Lower leg skin (tissue), 4 donors: ENCODE data around the gene EPHA10. TPM values are rescaled to one million over a fixed set of nuclear protein-coding genes. Genes with fewer than 3 reads are reported as not detected.
A peak's percentile ranks its signal among the peaks of the same experiment; 100 is the strongest.

Experiments
- DNase-seq, 2 donors: peaks; one replicate each; pipeline ENCODE4 v3.0.0-alpha.2; 2019; ENCODE audit warnings: low spot score in 2 of 2
- H3K4me3 ChIP-seq: fragments of 200-600 bp; sonication (generic); 2 replicates; pipeline ENCODE4 v1.5.1; 2017; ENCODE audit warnings: mild to moderate bottlenecking, low read depth; ENCODE audit not compliant: poor library complexity, severe bottlenecking
- POLR2A ChIP-seq, 2 donors: fragments of 450-650 bp; IDR thresholded peaks; one replicate each; pipeline ENCODE4 v1.6.1; 2016 to 2017; ENCODE audit warnings: antibody characterized with exemption in 2 of 2, mild to moderate bottlenecking in 1 of 2, moderate library complexity in 1 of 2
- WGBS, 2 donors: methylation state at CpG; one replicate each; pipeline ENCODE4 v1.1.5; 2018; 5-methylcytosine and 5-hydroxymethylcytosine counted together
- intact Hi-C: fragments of 100-400 bp; cut with DNase I; formaldehyde crosslinking; loops from one replicate; pipeline ENCODE4 v1.15.0; 2023; ENCODE audit warnings: low total_unique reads
- total RNA-seq, 4 donors: library from RNA; depleted of rRNA; stranded (reverse); fragments of >200 nt; gene quantifications; one replicate each; pipeline ENCODE4 v1.1.0, GENCODE V29; 2016
- TF ChIP-seq, protein P1 (sequence below), 3 donors: fragments of 450-650 bp; IDR thresholded peaks; one replicate each; pipeline ENCODE4 v1.5.1; 2016; ENCODE audit warnings: antibody characterized with exemption in 3 of 3, mild to moderate bottlenecking in 3 of 3, moderate library complexity in 2 of 3

The EPHA10 gene
- total RNA-seq, 4 donors from 2014 or later = 0.37 to 1.5 TPM; not detected in 2

DNA sequence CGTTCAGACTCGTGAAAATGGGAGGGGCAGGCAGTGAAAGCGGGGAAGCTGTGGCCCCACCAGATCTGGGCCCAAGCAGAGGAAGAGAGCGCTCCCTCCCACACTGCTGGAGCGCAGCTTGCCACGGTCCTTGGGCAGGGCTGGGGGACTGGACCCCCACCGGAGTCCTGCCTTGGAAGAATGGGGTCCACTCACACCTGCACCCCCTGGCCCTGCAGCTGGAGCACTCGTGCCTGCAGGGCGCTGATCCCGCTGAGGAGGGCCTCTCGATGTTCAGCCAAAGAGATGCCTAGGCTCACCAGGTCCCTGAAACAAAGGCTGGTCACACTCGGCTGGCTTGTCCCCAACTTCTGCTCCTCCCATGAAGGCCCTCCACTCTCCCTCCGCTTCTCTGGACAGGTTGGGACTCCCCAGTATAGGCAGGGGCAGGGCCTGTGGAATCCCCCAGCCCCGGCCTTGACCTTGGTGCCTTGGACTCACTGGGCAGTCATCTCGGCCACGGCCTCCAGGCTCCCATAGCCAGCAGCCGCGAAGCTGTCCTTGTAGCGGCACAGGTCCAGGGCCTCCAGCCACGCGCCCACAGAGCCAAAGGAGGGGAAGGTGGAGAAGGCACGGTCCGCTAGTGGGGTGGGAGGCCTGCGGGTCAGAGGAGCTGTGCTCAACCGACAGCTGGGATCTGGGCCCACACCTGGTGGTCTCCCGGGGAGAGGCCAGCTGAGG is 46.6 kb downstream of the EPHA10 start:
- WGBS, 2 donors = 75 to 78% methylated on average over 25 to 26 of the region's 26 CpGs
- intact Hi-C loops = no loop called here
- TF ChIP-seq POLR2A (IDR thresholded peaks at IDR 0.05) = no peak
- TF ChIP-seq, protein P1, sequence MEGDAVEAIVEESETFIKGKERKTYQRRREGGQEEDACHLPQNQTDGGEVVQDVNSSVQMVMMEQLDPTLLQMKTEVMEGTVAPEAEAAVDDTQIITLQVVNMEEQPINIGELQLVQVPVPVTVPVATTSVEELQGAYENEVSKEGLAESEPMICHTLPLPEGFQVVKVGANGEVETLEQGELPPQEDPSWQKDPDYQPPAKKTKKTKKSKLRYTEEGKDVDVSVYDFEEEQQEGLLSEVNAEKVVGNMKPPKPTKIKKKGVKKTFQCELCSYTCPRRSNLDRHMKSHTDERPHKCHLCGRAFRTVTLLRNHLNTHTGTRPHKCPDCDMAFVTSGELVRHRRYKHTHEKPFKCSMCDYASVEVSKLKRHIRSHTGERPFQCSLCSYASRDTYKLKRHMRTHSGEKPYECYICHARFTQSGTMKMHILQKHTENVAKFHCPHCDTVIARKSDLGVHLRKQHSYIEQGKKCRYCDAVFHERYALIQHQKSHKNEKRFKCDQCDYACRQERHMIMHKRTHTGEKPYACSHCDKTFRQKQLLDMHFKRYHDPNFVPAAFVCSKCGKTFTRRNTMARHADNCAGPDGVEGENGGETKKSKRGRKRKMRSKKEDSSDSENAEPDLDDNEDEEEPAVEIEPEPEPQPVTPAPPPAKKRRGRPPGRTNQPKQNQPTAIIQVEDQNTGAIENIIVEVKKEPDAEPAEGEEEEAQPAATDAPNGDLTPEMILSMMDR (IDR thresholded peaks at IDR 0.05) = no peak
- H3K4me3 ChIP-seq = no peak overlapping the region
- peak in 1 of 2 donors; percentile 72 for DNase-seq

DNA sequence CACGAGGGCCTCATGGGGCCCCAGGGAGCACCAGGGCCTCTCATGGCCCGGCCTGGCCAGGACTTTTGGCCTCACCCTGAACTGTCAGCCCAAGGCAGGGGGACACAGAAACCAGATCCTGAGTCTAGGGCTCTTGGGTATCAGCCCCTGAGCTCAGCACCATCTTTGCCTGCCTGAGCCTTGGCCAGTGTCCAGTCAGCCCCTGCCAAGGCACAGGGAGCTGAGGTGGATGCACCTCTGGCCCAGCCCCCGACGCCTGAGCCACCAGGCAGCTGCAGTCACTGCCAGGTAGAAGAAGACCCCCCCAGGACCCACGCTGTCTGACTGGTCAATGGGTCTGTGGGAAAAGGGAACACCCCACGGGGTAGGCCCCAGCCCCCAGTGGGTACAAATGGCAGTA is 47.3 kb downstream of the EPHA10 start:
- peak in 1 of 2 donors; percentile 81 for DNase-seq
- intact Hi-C loops = no loop called here
- H3K4me3 ChIP-seq = no peak overlapping the region
- WGBS, 2 donors = 80 to 88% methylated on average over 3 to 5 of the region's 6 CpGs
- TF ChIP-seq, protein P1 (IDR thresholded peaks at IDR 0.05) = no peak
- no peak for TF ChIP-seq POLR2A (IDR thresholded peaks at IDR 0.05)

DNA sequence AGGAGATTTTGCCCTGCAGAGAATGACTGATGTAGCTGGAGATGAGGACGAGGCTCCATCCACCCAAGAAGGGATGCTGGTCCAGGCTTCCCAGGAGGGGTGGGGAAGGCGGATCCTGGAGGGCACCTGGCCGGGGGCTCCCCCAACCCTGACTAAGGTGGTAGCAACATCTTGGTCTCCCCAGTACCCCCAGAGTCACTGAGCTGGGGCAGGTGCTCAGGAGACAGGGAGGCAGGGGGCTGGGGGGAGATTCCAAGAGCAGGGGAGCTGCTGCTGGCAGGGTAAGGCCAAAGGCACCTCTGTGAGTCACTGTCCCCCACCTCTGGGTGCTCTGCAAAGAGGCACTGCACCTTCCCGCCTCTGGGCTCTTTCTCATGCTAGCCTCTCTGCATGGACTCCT is 48.6 kb downstream of the EPHA10 start:
- no peak overlapping the region for H3K4me3 ChIP-seq
- TF ChIP-seq, protein P1 (IDR thresholded peaks at IDR 0.05) = no peak
- no peak for TF ChIP-seq POLR2A (IDR thresholded peaks at IDR 0.05)
- DNase-seq = peak in 1 of 2 donors; percentile 77
- intact Hi-C loops = no loop called here
- WGBS, 2 donors = 87 to 91% methylated on average over 3 to 4 of the region's 4 CpGs

DNA sequence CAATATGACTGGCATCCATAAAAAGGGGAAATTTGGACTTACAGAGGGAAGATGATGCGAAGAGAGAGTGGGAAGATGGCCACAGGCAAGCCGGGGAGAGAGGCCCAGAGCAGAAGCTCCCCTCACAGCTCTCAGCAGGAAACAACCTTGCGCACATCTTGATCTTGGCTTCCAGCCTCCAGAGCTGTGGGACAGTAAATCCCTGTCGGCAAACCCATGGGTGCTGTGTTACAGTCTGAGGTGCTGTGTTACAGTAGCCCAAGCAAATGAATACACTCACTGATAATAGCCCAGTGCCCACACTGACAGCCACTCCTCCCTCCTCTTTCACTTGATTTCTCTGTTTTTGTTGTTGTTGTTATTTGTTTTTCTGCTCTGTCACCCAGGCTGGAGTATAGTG is 50.2 kb downstream of the EPHA10 start:
- H3K4me3 ChIP-seq = no peak overlapping the region
- TF ChIP-seq, protein P1 (IDR thresholded peaks at IDR 0.05) = no peak
- no peak for TF ChIP-seq POLR2A (IDR thresholded peaks at IDR 0.05)
- WGBS, 2 donors = 84 to 88% methylated on average over 4 of the region's 4 CpGs
- intact Hi-C loops = no loop called here
- peak in 1 of 2 donors; percentile 39 for DNase-seq

DNA sequence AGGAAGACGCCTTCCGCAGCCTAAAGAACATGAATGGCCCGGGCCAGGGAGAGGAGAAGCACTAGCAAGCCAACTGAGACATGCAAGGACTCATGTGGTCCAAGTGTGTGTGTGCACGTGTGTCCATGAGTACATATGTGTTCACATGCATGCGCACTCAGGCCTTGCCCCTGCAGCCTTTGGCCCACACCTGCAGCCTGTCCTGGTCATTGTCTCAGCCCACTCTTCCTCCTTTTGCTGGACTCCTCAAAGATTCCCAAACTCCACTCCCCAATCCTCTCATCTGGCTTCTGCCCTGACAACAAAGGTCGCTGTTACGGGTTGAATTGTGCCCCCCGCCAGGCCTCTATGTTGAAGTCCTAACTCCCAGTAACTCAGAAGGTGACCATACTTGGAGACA is 50.7 kb downstream of the EPHA10 start:
- intact Hi-C loops = no loop called here
- 86 to 89% methylated on average over 8 of the region's 8 CpGs for WGBS, 2 donors
- peak in 1 of 2 donors; percentile 62 for DNase-seq
- TF ChIP-seq POLR2A (IDR thresholded peaks at IDR 0.05) = no peak
- TF ChIP-seq, protein P1 (IDR thresholded peaks at IDR 0.05) = no peak
- H3K4me3 ChIP-seq = no peak overlapping the region

DNA sequence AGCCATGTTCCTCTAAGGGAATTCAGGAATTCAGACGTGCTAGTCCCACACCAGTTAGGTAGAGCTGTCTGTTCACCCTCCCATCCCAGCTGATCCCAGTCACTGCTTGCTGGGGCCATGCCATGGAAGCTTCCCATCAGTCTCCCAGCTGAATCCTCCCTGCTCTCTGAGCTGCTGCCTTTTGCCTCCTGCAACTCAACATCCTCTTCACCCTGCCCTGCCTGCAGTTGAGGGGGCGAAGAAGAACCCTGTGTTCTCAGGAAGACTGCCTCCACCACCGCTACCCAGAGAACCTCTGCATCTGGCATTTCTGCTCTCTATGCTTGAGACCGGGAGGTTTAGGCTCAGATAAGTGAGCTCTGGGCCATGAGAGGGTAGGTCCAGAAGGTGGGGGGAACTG is 56.4 kb downstream of the EPHA10 start:
- TF ChIP-seq, protein P1 (IDR thresholded peaks at IDR 0.05) = no peak
- no peak for TF ChIP-seq POLR2A (IDR thresholded peaks at IDR 0.05)
- DNase-seq = no peak
- no peak overlapping the region for H3K4me3 ChIP-seq
- intact Hi-C loops = no loop called here
- 88 to 89% methylated on average over 4 of the region's 4 CpGs for WGBS, 2 donors
